DOHH2 (cell line): ENCODE results near the gene TRAPPC2L.

ENCODE experiments used
- CTCF ChIP-seq: fragments of 200-600 bp; sonication (generic); IDR thresholded peaks from one replicate; pipeline ENCODE4 v1.5.1; 2014; ENCODE audit warnings: antibody characterized with exemption, mild to moderate bottlenecking, low read depth, low read length; ENCODE audit not compliant: poor library complexity, severe bottlenecking
- EZH2phosphoT487 ChIP-seq: fragments of 200-600 bp; sonication (generic); IDR thresholded peaks from 2 replicates; pipeline ENCODE4 v1.6.1; 2017; ENCODE audit warnings: borderline replicate concordance, mild to moderate bottlenecking, antibody characterized with exemption, low read length, moderate library complexity, mixed read lengths

GRCh38 chr16:88816736-88817535 lies 40.0 kb upstream of the TRAPPC2L start:
- TF ChIP-seq CTCF (no peak), EZH2phosphoT487 (no peak)
